NCI-H345 (cell line): ENCODE measurements around the gene ACTC1.

ENCODE experiments used
- DNase-seq: peaks from one replicate; lab custom pipeline; 2025; lab: John Stamatoyannopoulos, UW

The ACTC1 gene

DNA sequence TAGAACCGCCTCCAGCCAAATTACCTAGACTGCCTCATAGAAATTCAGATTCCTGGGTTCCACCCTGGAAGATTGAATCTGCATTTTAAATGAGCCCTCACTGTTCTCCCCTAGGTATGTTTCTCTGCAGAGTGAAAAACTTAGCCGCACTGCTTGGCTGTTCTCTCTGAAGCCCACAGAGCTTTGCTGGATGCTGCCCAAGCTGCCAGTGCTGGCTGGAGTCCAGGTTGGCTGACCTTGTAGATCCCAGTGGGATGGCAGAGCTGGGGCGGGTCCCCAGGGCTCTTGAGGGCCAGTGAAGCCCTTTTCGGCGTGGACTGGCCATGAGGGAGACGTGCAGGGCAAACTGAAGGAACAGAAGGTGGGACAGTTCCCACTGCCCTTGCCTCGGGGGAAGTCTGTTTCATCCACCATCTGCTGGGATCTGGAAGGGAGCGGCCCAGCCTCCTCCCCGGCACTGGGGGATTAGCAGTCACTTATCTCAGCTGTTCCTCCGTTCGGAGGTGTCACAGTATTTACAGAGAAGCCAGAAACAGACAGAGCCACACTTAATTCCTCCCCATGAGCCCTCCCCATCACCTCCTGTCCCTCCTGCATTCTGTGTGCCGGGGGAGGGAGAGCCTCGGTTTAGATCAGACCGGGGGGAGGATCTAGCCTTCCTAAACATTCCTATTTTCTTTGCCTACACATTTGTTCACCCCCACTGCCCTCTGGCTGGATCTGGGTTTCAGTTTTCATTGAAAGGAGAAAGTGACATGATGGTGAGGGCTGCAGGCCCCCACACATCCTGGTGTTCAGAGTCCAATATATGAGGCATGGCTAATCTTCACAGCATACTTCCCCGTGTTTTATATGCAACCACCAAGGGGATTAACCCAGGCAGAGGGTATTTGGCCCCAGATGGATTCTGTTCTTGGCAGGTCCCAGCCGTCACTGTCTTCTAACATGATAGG lies 4.1 kb upstream of the ACTC1 start:
- DNase-seq: peak; percentile 55

DNA sequence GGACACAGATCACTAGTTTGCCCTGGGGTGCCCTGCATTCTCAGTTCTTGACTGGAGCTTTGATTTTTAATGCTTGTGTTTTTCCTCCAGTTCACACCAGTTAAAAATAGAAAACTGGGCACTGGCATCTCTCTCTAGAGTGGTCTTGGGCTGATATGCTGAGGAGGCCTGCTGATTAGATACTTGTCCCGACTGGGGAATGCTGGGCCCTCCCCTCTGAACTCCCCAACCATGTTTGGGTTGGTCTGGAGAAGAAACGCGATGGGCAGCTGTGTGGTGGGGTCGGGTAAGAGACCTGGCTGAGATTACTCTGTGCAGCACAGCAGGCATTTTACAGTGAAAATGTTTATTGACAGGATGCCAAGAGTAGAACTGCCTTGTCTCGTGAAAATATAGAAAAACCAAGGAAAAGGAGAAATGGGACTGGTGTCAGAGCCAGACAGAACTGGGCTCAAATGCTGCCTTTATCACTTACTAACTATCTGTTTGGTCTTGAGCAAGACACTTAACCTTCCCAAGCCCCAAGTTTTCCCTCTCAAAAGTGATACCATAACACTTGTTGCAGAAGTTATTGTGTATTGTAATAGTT lies 1.6 kb upstream of the ACTC1 start:
- no peak for DNase-seq

DNA sequence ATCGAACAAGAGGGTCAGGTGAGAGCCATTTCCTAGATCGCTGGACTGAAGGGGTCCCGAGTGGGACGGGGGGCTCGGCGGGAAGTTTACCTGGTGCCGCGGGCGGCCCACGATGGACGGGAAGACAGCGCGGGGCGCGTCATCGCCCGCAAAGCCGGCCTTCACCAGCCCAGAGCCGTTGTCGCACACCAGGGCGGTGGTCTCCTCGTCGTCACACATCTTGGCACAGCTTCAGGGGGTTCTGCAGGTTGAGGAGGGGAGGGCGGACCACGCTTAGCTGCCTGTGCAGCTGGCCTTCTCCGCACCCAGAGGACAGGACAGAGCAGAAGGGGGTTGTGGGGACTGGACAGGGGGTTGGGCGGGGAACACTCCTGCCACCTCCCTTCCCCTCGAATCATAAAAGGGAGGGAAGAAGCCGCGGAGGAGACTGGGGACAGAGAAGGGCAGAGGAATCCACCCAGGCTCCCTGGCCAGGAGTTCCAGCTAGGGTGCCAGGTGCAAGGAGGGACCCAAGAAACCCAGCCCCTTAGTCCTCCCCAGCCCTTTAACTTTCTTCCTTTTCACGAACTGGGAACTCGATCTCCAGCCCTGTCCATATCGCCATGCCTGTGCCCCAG lies 651 bp downstream of the ACTC1 start:
- no peak for DNase-seq

DNA sequence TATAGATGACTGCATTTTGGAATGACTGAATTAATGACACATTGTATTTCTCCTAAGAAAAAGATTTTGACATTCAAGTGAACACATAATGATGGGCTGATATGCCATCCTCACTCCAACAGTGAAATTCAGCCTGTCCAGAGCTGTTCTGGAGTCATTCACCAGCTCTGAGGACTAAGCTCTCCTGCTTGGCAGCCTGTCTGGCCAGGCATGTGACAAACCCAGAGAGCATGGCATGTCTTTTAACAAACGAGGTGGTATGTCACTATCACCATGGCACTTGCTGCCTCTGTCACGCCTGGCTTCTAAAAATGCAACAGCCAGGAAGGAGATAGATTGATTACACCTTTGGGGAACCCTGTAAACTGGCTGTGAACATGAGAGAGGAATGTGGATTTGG lies 1.4 kb downstream of the ACTC1 start:
- no peak for DNase-seq

DNA sequence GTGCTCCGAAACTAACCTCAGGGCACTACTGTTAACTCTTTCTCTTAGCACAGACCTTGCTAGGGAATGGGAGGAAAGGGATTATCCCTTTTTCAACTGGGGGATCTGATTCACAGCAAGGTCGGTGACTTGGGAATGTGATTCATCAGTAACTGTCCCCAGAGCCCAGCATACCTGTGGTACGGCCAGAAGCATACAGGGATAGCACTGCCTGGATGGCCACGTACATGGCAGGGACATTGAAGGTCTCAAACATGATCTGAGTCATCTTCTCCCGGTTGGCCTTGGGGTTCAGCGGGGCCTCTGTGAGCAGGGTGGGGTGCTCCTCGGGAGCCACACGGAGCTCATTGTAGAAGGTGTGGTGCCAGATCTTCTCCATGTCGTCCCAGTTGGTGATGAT lies 2.3 kb downstream of the ACTC1 start:
- no peak for DNase-seq

DNA sequence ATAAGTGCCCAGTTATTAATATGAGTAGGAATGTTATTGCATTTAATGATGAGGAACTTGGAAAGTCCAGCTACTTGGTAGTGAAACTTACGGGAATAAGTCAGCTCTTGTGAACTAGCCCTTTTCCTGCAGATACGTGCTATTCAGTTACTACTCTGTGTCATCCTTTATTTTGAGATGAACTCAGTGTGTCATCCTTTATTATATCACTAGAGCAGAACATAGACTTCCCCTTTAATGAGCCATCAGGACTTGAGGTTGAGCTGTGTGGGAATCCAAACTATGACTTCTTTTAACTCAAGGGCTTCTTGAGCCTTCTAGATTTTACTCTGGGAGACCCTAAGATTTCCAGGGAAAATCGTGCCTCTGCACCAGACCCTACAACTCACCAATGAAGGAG lies 3.6 kb downstream of the ACTC1 start:
- DNase-seq: no peak

DNA sequence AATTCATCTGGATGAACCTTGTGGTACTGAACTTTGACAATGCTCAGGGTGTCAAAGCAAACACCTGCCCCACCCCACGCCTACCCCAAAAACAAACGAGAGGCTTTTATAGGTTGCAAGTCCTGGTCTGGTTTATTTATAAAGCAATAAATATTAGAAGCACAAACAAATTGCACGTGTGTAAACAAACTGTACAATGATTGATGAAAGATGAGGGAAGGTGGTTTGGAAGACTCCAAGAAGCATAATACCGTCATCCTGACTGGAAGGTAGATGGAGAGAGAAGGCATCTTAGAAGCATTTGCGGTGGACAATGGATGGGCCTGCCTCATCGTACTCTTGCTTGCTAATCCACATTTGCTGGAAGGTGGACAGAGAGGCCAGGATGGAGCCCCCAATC lies 5.2 kb downstream of the ACTC1 start:
- no peak for DNase-seq

DNA sequence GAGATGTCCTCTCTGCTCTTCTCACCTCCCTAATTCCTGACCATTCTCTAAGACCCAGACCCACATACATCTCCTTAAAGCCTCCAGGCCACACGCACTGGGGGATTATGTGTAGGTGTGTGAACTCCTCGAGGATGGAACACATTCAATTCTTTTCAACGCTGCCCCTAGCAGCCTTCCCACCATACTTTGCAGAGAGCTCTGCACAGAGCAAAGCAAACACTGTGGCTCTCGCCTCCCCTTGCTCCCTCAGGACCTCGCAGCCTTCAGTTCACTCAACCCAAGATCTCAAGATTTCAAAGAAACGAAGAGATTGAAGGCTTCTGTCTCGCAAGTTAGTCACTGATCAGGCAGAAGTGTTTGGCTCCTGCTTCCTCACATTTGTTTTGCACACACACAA lies 6.0 kb downstream of the ACTC1 start:
- DNase-seq: no peak

DNA sequence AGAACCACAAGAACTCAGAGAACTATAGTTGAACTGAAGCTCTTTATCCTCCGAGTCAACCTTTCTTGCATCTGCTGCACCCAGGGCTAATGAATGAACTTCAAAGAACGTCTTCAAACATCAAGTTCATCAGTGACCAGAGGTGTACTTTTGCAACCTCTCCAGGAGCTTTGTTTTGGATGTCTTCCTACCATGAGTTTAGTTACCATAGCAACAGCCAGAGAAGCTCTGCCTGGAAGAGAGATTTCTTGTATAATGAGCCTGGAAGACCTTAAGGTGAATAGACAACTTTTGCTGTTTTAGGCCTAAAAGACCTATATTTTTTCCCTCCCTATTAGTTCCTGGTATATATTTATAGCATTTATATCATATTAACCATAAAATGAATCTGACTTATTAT lies 9.1 kb downstream of the ACTC1 start:
- no peak for DNase-seq

DNA sequence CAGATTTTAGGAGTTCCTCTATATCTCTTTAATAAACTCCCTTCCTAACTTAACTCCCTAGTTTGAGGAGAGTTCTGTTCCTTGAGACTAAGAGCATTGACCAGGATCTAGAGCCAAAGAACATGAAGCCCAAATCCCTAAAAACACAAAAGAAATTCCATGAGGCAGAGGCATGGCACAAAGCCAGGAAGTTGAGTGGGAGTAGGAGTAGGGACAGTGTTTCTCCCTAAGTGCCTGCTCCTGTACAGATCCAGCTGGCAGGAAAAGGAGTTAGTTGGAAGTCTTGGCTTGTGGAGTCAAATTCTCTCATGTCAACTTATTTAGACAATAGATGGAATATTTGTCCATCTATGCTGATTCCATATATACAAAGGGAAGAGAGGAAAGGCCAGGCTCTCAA lies 11.4 kb downstream of the ACTC1 start:
- no peak for DNase-seq

DNA sequence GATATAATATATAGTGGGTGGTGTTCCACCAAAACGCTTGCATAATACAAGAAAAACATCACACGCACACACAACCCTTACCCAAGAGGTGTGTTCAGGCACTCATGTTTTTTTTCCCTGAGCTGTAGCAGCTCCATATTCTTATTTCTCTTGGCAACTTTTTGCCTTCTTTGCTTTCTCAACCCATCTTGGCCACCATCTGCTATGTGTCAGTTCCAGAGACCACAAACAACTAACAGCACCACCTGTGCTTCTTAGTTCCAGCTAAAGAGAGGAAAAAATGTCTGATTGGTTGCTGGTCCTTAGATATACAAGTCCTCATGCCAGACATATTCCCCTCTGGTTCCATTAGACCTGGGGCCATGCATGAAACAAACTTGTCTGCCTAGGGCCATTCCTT lies 11.9 kb downstream of the ACTC1 start:
- DNase-seq: no peak

DNA sequence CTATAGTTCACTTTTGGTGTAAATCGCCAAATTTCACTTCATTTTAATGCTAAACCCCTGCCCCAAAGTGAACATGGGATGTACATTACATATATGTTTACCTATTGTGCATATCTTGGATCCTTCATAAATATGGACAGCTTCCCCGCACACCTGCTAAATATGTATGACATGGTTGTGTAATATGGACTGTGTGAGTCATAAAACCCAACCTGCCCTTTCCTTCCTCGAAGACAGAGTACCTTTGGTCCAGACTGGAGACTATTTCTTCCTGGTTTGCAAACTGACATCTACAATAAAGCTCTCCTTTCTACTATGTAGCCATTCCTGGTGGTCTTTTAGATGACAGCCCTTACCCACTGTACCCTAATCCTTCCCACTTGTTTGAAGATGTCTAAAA lies 12.4 kb downstream of the ACTC1 start:
- no peak for DNase-seq

DNA sequence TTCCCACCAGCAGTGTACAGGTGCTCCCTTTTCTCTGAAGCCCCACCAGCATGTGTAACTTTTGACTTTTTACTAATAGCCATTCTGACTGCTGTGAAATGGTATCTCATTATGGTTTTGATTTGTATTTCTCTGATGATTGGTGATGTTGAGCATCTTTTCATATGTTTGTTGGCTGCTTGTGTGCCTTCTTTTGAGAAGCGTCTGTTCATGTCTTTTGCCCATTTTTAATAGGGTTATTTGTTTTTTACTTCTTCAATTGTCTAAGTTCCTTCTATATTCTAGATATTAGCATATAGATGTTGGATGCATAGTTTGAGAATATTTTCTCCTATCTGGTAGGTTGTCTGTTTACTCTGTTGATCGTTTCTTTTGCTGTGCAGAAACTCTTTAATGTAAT lies 14.6 kb downstream of the ACTC1 start:
- DNase-seq: no peak

DNA sequence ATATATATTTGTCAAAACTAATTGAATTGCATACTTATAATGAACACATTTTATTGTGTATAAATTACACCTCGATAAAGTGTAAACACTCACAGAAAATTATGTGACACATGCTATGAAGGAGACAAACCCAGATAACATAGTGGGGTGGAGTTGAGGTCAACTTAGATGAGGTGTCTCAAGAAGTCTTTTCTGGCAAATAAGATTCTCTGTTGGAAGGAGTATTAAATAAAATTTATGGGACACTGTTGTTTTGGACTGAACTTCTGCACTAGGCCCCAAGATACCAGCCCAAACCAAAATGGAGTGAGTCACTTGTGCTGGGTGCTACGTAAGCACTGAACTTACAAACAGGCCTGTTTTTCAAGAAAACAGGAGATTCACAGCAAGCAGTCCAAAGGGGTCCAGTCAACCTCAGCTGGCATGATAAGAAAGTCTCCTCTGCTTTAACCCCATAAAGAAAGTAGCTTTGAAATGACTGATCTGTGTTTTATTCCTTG lies 18.7 kb downstream of the ACTC1 start:
- DNase-seq: no peak

DNA sequence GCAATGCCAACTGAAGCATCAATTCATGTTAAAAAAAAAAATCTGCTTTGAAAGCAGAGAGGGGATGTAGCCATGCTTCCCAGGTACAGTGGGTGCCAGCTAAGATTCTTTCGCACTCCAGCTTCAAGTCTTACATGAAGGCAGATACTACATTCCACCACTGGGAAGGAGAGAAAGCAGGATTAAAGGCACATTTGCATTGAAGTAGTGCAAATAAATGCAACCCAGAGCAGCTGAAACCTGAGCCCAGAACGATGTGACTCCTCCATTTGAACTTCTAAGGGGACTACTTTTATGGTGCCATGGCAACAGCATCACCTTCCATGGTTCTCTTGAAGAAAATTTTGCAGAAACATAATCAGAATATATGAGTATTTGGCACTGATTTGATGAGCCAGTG lies 21.4 kb downstream of the ACTC1 start:
- DNase-seq: no peak

DNA sequence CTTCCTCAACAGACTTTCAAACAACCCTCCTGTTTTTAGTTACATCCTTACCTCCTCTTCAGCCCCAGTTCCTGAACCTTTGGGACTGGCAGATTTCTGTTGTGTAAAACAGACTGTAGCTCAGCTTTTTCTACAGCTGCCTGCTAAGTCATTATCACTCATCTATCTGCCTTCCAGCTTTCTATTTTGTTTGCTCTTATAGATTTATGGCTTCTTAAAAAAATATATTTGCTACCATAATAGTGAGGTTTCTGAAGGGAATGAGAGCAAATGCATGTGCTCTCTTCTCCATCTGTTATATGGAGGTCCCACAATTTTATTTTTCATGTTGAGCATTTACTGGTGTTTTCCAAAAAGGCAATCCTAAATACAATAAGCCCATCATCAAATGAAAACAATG lies 22.3 kb downstream of the ACTC1 start:
- no peak for DNase-seq

DNA sequence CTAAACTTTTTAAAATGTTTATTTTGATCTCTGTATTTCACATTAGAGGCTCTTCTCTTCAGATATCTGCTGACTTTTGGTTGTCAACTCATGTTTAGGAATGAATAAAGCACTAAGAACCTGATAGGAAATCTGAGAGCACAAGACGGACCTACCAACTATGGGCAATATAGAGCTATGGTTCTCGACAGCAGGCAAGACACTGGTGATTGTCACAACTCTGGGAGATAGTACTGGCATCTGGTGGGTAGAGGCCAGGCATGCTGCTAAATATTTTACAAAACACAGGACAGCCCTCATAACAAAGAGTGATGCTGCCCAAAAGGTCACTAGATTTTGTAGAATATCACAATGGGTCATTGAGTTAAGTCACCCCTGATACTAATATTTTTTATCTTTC lies 23.0 kb downstream of the ACTC1 start:
- no peak for DNase-seq

DNA sequence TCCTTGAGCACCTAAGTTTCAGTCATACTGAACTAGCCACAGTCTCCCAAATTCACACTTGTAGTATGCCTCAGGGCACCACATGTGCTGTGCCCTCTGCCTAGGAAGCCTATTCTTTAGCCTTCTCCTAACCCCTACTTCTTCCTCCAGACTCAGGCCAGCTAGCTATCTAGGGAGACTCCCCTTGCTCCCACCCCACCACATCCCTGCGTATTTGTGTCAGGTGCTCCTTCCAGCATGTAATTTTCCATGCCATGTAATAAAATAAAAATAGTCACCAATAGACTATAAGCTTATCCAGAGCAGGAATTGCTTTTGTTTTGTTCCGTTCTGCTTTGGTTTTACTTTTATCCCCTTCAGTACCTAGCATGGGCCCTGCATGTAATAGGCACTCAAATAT lies 25.6 kb downstream of the ACTC1 start:
- DNase-seq: no peak

DNA sequence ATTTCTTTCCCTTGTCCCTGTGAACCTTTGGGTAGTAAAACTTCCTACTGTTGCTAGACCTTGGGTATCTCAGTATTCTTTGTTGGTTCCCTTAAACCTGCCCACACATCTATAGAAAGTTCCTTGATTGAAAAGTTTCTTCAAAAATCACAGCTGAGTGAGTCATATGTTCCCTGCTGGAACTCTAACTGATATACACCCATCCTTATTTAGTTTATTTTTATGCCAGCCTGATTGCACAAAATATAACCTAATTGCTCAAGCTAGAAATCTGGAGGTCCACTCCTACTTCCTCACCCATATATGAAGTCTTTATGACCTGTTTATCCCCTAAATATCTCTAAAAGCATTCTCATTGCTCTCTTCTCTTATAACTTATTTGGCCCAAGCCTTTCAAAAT lies 26.8 kb downstream of the ACTC1 start:
- DNase-seq: no peak

DNA sequence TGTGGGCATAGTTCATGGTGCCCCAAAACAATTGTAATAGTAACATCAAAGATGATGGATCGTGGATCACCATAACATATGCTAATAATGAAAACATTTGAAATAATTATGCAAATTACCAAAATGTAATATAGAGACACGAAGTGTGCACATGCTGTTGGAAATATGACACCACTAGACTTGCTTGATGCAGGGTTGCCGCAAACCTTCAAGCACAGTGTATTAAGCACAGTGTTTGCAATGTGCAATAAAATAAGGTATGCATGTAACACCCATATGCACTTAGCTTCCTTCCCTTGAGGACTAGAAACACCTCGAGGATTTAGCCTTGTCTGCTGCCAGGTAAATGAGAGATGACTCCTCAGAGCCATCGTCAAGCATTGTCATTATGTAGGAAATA lies 29.6 kb downstream of the ACTC1 start:
- no peak for DNase-seq

DNA sequence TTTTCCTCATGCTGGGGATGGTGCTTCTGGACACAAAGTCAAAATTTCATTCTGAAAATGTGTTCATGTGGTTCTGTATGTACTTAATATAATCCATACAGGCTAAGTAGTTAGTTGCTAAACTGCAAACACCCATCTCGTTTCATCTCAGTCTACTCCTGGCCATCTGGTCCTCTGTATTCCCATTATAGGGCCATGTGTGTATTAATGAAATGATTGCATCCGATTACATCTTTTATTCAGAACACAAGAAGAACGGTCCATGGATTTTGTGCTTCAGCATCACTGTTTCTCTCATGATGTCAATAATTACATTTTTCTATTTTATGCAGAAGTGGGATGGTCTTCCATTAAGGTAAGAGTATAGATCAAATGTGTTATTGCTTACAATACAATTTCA lies 34.4 kb downstream of the ACTC1 start:
- no peak for DNase-seq

DNA sequence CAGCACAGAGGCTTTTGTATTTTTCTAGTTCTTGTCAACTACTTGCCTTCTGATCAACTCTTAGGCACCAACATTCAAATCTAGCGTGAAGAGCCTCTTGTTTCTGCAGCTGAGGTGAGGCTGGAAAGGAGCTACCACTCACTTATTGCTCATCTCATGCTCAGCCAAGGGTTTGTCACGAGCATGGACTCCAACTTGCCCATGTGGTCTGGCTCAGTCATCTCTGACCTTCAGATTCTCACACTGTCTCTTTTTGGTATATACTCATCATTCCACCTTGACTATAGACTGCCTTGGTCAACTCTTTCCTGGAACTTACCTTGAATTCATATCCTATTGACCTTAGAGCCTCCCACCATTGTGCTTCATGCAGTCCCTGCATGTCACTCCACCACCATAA lies 35.4 kb downstream of the ACTC1 start:
- no peak for DNase-seq

DNA sequence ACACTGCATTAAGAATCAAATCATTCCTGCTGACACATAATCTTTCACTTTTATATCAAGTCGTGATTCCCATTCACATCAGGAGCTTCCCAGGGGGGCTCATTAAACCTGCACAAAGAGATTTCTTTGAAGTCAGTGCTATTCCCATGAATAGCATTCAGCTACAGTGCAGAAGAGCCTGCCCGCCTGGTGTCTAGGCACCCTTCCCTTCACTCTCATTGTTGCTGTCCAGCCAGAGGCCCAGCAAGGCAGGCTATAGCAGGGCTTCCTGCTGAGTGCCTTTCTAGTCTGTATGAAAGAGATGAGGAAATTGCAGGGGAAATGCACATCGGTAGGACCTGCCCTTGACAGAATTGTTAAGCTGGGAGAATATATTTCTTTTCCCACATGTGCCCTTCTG lies 36.0 kb downstream of the ACTC1 start:
- peak; percentile 55 for DNase-seq
